Natural killer cell treated with Interleukin-12 subunit alpha and Interleukin-12 subunit beta and Interleukin-15 and Interleukin-18, amount 100 ng/mL, for 72 hours (primary cell): ENCODE results near the gene SPSB4. TPM values are rescaled to one million over a fixed set of nuclear protein-coding genes. Genes with fewer than 3 reads are reported as not detected.
"Not testable (repeated sequence)": the region's sequence is repeated elsewhere in the genome, so short reads cannot be mapped to it uniquely, and the experiment has no call there.

Experiments
- ATAC-seq, 2 donors: fragments of 150-1000 bp; cut with Tn5 transposase in 1 of 2; sonication (Bioruptor Pico), chemical (Tn5 transposase) in 1 of 2; 2 replicates each; pipeline ENCODE4 v1.10.0; 2021
- DNase-seq: peaks from one replicate; pipeline ENCODE4 v3.0.0; 2022; ENCODE audit warnings: low spot score
- H3K27ac Mint-ChIP-seq, 2 donors: 1 replicate in 1 of 2; 2 replicates in 1 of 2; pipeline ENCODE4 v1.8.0; 2022; ENCODE audit warnings: mixed read lengths in 2 of 2, mild to moderate bottlenecking in 1 of 2, moderate library complexity in 1 of 2
- H3K27me3 Mint-ChIP-seq, 2 donors: 1 replicate in 1 of 2; 2 replicates in 1 of 2; pipeline ENCODE4 v1.8.0; 2022; ENCODE audit warnings: mixed read lengths in 2 of 2
- H3K36me3 Mint-ChIP-seq: one replicate; pipeline ENCODE4 v1.8.0; 2022; ENCODE audit warnings: mixed read lengths
- H3K4me1 Mint-ChIP-seq, 2 donors: 1 replicate in 1 of 2; 2 replicates in 1 of 2; pipeline ENCODE4 v1.8.0; 2022; ENCODE audit warnings: low read depth in 2 of 2, mixed read lengths in 2 of 2, mild to moderate bottlenecking in 1 of 2
- H3K4me3 Mint-ChIP-seq: one replicate; pipeline ENCODE4 v1.8.0; 2022; ENCODE audit warnings: mixed read lengths
- H3K9me3 Mint-ChIP-seq: 2 replicates; pipeline ENCODE4 v1.8.0; 2022; ENCODE audit warnings: mixed read lengths
- total RNA-seq, 2 donors: library from RNA; stranded (reverse); gene quantifications; one replicate each; pipeline ENCODE4 v1.2.3, GENCODE V29; 2022

SPSB4 gene
- not detected for total RNA-seq

GRCh38 chr3:141050576-141051442, at the start of gene SPSB4:
Gene SPSB4 (plus strand): TSS chr3:141051347. CDS start chr3:141066105, 14,758 bp downstream.
- ATAC-seq: peak in 1 of 2 donors; percentile 51
- no peak for DNase-seq
- Mint-ChIP-seq H3K4me1 (peaks cover 5 to 11% of the 10 kb centered on the region in 2 donors), H3K27me3 (peaks cover 50 to 79% of the 10 kb centered on the region in 2 donors), H3K27ac (no peak within 1 kb of the TSS), H3K36me3 (no peaks in the 10 kb centered on the region), H3K9me3 (no peaks in the 10 kb centered on the region), H3K4me3 (peak within 1 kb of the TSS; percentile 65)

DNA sequence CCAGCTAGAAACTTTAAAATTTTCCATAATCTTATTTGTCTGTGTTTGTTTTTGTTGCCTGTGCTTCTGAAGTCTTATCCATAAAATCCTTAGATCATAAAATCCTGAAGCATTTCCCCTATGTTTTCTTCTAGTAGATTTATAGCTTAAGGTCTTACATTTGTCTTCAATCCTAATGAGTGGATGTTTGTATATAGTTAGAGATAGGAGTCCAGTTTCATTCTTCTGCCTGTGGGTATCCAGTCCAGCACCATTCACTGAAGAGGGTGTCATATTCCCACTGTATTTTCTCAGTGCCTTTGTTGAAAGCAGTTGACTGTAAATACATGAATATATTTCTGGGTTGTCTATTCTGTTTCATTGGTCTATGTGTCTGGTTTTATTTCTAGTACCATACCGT, 44.8 kb upstream of the SPSB4 start:
- Mint-ChIP-seq H3K27ac (no peak overlapping the region), H3K27me3 (peaks cover 15 to 45% of the 10 kb centered on the region in 2 donors), H3K36me3 (no peaks in the 10 kb centered on the region), H3K4me3 (no peak overlapping the region), H3K4me1 (no peaks in the 10 kb centered on the region), H3K9me3 (no peaks in the 10 kb centered on the region)
- DNase-seq: no peak
- ATAC-seq: no peak

DNA sequence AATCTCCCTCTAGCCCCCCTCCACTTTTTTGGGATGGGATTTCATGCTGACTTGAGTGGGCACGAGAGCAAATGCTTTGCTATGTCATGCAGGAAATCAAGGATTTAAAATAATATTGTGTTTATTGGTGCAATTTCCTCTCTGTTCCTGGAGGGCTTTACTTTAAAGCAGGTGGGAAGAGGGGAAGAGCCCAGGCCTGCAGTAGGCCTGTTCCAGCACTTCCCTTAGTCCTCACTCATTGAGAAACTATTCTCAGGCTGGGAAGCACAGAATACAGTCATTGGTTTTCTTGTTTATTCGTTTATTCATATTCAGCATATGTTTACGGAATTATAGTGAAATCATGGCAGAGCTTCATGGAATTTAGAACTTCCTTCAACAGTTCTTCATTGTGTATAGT, 41.7 kb upstream of the SPSB4 start:
- DNase-seq: no peak
- Mint-ChIP-seq H3K9me3 (no peaks in the 10 kb centered on the region), H3K36me3 (no peaks in the 10 kb centered on the region), H3K4me1 (no peaks in the 10 kb centered on the region), H3K27me3 (peaks cover 15 to 41% of the 10 kb centered on the region in 2 donors), H3K27ac (no peak overlapping the region), H3K4me3 (no peak overlapping the region)
- ATAC-seq: no peak

DNA sequence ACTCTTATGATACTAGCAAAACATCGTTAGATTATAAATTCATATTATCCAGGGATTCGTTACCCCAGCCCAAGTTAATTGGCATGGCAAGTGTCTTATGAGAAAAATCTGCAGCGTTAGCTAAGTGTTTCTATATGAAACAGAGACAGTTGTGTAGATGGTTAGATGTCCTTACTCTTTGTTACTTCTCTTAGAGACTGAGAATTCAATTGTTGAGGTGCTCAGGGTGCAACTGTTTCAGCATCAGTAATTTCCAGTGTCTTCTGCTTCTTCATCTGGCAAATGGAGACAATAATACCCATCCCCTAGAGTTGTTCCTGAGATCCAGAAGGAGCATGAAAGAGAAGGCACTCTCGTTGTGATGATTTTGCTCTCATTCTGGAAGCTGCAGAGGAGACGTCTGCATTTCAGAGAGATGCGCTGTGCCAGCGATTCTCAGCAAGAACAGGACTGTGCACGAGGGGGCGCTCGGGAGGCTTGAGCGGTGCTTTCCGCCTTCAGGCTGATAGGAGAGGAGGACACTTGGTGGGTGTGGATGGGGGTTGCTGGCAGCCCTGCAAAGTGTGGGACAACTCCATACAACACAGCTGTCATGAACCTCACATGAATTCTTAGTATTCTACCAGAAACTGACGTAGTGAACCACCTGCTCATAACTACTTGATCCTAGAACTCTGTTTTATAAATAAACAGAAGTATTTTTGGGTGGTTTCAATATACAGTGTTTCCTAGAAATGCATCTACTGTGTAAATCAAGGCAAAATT, 39.7 kb upstream of the SPSB4 start:
- peak; percentile 86 for ATAC-seq
- peak; percentile 65 for DNase-seq
- peaks cover 6 to 36% of the 10 kb centered on the region in 2 donors for H3K27me3 Mint-ChIP-seq
- no peak overlapping the region for H3K4me3 Mint-ChIP-seq
- no peaks in the 10 kb centered on the region for H3K9me3 Mint-ChIP-seq
- peaks cover 0 to 6% of the 10 kb centered on the region in 2 donors for H3K4me1 Mint-ChIP-seq
- H3K36me3 Mint-ChIP-seq: no peaks in the 10 kb centered on the region
- no peak overlapping the region for H3K27ac Mint-ChIP-seq

- no peak for ATAC-seq
- H3K27ac Mint-ChIP-seq: no peak overlapping the region
Measured at GRCh38 chr3:141011997-141012262, 39.2 kb upstream of the SPSB4 start.

GRCh38 chr3:141012571-141012970, 38.6 kb upstream of the SPSB4 start:
- peaks cover 3 to 25% of the 10 kb centered on the region in 2 donors for H3K27me3 Mint-ChIP-seq
- no peak overlapping the region for H3K27ac Mint-ChIP-seq
- no peak for ATAC-seq
- no peaks in the 10 kb centered on the region for H3K9me3 Mint-ChIP-seq
- no peak for DNase-seq
- no peak overlapping the region for H3K4me3 Mint-ChIP-seq
- no peaks in the 10 kb centered on the region for H3K36me3 Mint-ChIP-seq
- H3K4me1 Mint-ChIP-seq: peaks cover 5 to 15% of the 10 kb centered on the region in 2 donors

More at GRCh38 chr3:141011997-141012262, 39.2 kb upstream of the SPSB4 start:
- no peak overlapping the region for H3K4me3 Mint-ChIP-seq
- peaks cover 5 to 32% of the 10 kb centered on the region in 2 donors for H3K27me3 Mint-ChIP-seq
- H3K36me3 Mint-ChIP-seq: no peaks in the 10 kb centered on the region
- H3K4me1 Mint-ChIP-seq: peaks cover 0 to 10% of the 10 kb centered on the region in 2 donors
- DNase-seq: no peak
- H3K9me3 Mint-ChIP-seq: no peaks in the 10 kb centered on the region

- H3K27ac Mint-ChIP-seq: no peak overlapping the region
- peaks cover 14 to 24% of the 10 kb centered on the region in 2 donors for H3K4me1 Mint-ChIP-seq
- no peaks in the 10 kb centered on the region for H3K9me3 Mint-ChIP-seq
- DNase-seq (no peak), ATAC-seq (no peak)
- H3K36me3 Mint-ChIP-seq: no peaks in the 10 kb centered on the region
- H3K4me3 Mint-ChIP-seq: no peak overlapping the region
- peaks cover 0 to 6% of the 10 kb centered on the region in 2 donors for H3K27me3 Mint-ChIP-seq
Measured at GRCh38 chr3:141015481-141015880, 35.7 kb upstream of the SPSB4 start.

DNA sequence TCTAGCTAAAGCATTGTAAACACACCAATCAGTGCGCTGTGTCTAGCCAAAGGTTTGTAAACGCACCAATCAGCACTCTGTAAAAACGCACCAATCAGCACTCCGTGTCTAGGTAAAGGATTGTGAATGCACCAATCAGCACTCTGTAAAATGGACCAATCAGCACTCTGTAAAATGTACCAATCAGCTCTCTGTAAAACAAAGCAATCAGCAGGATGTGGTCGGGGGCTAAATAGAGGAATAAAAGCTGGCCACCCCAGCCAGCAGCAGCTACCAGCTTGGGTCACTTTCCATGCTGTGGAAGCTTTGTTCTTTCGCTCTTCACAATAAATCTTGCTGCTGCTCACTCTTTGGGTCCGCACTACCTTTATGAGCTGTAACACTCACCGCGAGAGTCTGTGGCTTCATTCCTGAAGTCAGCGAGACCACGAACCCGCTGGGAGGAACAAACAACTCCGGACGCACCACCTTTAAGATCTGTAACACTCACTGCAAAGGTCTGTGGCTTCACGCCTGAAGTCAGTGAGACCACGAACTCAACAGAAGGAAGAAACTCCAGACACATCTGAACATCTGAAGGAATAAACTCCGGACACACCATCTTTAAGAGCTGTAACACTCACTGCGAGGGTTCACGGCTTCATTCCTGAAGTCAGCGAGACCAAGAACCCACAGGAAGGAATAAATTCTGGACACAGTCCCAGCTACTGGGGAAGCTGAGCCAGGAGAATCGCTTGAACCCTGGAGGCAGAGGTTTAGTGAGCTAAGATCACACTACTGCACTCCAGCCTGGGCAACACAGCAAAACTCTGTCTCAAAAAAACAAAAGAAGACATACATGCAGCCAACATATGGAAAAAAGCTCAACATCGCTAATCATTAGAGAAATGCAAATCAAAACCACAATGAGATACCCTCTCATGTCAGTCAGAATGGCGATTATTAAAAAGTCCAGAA, 33.5 kb upstream of the SPSB4 start:
- peak in 1 of 2 donors; percentile 53 for ATAC-seq
- not testable (repeated sequence) for H3K27me3 Mint-ChIP-seq, H3K36me3 Mint-ChIP-seq, H3K9me3 Mint-ChIP-seq
- Mint-ChIP-seq H3K27ac (peak overlapping the region; percentile 67 to 71), H3K4me1 (peaks cover 14 to 25% of the 10 kb centered on the region in 2 donors), H3K4me3 (peak overlapping the region; percentile 58)
- peak; percentile 65 for DNase-seq

DNA sequence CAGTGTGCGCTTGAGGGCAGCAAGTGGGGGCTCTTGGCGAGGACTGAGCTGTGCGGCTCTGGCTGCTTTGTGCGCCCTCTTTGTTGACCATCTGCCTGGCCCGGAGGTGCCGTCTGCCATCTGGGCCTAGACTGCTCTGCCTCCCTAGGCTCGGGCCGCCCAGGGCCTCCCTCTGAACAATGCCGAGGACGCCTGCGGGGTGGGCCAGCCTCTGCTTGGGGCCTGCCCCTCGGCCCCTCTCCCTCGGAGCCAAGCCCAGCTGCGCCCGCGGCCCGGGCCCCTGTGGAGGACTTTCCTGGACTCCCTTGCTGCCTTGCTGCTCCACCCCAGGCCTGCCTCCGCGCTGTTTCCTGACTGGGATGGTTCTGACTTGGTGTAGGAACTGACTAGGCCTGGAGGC, 31.9 kb upstream of the SPSB4 start:
- Mint-ChIP-seq H3K4me1 (peaks cover 14 to 25% of the 10 kb centered on the region in 2 donors), H3K4me3 (no peak overlapping the region), H3K27ac (no peak overlapping the region), H3K36me3 (no peaks in the 10 kb centered on the region), H3K27me3 (peaks cover 0 to 2% of the 10 kb centered on the region in 2 donors), H3K9me3 (no peaks in the 10 kb centered on the region)
- DNase-seq (no peak), ATAC-seq (peak; percentile 28 to 37)

GRCh38 chr3:141020143-141020830, 30.9 kb upstream of the SPSB4 start:
- ATAC-seq (peak in 1 of 2 donors; percentile 71), DNase-seq (no peak)
- Mint-ChIP-seq H3K4me1 (peaks cover 14 to 25% of the 10 kb centered on the region in 2 donors), H3K9me3 (no peaks in the 10 kb centered on the region), H3K4me3 (no peak overlapping the region), H3K36me3 (no peaks in the 10 kb centered on the region), H3K27ac (no peak overlapping the region), H3K27me3 (peaks cover 0 to 8% of the 10 kb centered on the region in 2 donors)

- H3K9me3 Mint-ChIP-seq: no peaks in the 10 kb centered on the region
- H3K36me3 Mint-ChIP-seq: no peaks in the 10 kb centered on the region
- ATAC-seq (no peak), DNase-seq (no peak)
- no peak overlapping the region for H3K27ac Mint-ChIP-seq
- peaks cover 3 to 18% of the 10 kb centered on the region in 2 donors for H3K27me3 Mint-ChIP-seq
- H3K4me3 Mint-ChIP-seq: no peak overlapping the region
- H3K4me1 Mint-ChIP-seq: peaks cover 14 to 20% of the 10 kb centered on the region in 2 donors
Measured at GRCh38 chr3:141021261-141021660, 29.9 kb upstream of the SPSB4 start.

DNA sequence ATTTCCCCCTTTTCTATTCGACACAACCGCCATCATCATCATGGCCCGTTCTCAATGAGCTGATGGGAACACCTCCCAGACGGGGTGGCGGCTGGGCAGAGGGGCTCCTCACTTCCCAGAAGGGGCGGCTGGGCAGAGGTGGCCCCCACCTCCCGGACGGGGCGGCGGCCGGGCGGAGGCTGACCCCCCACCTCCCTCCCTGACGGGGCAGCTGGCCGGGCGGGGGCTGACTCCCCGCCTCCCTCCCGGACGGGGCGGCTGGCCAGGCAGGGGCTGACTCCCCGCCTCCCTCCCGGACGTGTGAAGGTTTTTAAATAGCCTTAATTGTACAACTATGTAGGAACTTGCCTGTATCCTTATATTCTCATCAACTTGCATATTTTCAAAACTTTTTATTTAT, 20.9 kb upstream of the SPSB4 start:
- Mint-ChIP-seq H3K4me3 (no peak overlapping the region), H3K27me3 (peaks cover 15 to 27% of the 10 kb centered on the region in 2 donors), H3K4me1 (no peaks in the 10 kb centered on the region), H3K27ac (no peak overlapping the region), H3K9me3 (no peaks in the 10 kb centered on the region), H3K36me3 (no peaks in the 10 kb centered on the region)
- ATAC-seq: no peak
- no peak for DNase-seq

- Mint-ChIP-seq H3K4me1 (no peaks in the 10 kb centered on the region), H3K4me3 (no peak overlapping the region), H3K9me3 (no peaks in the 10 kb centered on the region), H3K27me3 (peaks cover 4 to 16% of the 10 kb centered on the region in 2 donors), H3K27ac (no peak overlapping the region), H3K36me3 (no peaks in the 10 kb centered on the region)
- DNase-seq (no peak), ATAC-seq (no peak)
Measured at GRCh38 chr3:141039589-141039988, 11.6 kb upstream of the SPSB4 start.
